ENCODE data around the gene NEGR1.

NEGR1 gene

DNA sequence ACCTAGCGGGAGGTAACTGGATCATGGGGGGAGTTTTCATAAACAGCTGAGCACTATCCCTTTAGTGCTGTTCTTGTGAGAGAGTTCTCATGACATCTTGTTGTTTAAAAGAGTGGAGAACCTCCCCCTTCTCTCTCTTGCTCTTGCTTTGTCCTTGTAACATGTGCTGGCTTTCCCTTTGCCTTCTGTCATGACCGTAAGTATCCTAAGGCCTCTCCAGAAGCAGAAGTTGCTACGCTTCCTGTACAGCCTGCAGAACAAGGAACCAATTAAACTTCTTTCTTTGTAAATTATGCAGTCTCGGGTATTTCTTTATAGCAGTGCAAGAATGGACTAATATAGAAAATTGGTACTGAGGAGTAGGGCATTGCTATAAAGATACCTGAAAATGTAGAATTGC lies 515.6 kb downstream of the NEGR1 start:
- no peak for DNase-seq

DNA sequence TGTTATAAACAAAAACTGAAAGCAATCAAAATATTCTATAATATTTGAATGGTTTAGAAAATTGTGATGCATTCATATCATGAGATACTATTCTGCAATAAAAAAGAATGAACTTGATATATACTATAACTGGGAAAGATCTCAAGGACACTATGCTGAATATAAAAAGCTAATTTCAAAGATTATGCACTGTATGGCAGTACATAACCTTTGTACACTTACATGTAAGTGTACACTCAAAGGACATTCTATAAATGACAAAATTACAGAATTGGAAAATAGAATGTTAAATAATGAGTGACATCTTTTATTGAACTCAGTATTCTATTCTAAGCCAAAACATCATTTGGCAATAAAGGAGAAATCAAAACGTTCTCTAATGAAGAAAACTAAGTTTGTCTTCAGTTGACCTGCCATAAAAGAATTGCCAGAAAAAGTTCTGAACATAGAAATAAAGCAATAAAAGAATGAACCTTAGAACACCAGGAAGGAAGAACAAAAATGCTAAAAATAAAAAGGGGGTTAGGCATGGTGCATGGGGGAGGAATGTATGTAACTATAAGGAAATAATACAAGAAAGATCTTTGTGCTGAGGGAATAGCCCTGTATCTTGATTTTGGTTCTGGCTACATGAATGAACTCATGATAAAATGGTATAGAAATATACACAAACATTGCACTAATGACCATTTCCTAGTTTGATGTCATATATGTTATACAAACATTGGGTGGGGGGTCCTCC lies 519.7 kb downstream of the NEGR1 start:
- no peak for DNase-seq

DNA sequence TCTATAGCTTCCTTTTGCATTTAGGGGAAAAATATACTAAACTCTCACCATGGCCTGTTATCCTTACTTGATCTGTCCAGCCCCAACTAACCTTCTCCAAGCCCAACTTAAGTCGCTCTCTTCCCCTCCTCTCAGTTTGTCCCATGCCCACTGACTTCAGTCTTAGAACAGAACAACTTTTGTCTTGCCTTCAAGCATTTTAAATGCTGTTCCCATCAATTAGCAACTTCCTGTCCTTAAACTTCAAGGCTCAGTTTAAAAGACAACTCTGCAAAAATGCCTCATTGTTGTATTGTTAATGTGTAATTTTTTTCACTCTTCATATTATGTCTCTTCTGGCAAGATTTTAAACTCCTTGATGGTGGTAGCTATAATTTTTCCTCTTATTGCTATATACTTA lies 526.9 kb downstream of the NEGR1 start:
- no peak for DNase-seq

DNA sequence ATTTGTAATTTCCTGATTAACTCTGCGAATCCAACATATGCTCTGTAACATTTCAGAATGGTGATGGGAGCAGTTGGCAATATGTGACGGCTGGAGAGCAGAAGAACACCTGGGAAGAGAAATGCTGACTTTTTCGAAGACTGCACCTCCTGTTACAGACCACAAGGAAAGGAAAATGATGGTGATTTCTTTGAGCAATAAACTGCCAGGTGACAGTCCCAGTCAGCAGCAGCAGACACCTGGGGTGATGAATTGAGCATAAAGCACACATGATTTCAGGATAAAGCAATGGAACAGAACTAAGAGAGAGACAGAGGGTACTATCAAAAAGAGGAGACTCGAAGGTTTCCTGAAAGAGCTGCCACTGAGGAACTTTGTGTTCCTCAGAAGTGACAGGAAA lies 528.6 kb downstream of the NEGR1 start:
- no peak for DNase-seq

DNA sequence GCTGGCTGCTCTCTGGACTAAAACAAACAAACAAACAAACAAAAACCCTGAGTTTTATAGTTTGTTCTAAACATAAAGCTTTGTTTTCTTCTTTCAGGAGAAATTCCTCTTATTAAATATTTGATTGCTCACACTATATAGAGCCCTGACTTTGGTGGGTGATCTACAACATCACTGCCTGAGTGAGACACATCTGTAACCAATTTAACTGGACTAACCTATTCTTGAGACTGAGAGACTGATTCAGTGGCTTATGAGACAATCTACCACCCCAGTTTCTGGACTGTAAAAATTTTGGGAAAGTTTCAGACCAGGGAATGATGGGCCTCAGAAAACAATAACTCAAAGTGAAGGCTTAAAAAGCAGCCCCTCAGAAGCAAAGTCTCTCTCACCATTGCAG lies 537.0 kb downstream of the NEGR1 start:
- no peak for DNase-seq

DNA sequence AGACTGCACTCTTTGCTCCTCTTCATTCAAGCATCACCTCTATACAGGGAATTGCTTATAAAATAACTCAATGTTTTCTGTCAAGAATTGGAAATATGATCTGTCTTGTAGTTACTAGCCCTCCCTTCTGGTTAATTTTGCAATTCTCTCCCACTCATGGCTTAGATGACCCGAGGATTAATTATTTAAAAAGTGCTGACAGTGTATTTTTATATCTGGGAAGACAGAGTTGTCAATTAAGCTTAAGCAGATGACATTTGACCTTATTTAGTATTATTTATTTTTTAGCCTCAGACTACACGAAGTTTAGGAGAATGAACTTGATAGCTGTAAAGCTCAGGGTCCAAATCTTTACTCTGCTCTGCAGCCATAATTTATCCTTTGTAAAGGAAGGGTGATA lies 538.5 kb downstream of the NEGR1 start:
- DNase-seq = no peak

DNA sequence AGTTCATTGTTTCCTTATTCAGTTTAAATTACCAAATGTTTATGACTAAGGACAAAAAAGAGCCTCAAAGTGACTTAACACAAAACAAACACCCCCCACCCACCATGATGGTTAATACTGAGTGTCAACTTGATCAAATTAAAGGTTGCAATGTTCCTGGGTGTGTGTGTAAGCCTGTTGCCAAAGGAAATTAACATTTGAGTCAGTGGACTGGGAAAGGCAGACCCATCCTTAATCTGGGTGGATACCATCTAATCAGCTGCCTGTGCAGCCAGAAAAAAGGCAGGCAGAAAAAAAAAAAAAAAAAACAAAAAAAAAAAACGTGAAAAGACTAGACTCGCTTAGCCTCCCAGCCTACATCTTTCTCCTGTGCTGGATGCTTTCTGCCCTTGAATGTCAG lies 543.4 kb downstream of the NEGR1 start:
- DNase-seq = no peak

DNA sequence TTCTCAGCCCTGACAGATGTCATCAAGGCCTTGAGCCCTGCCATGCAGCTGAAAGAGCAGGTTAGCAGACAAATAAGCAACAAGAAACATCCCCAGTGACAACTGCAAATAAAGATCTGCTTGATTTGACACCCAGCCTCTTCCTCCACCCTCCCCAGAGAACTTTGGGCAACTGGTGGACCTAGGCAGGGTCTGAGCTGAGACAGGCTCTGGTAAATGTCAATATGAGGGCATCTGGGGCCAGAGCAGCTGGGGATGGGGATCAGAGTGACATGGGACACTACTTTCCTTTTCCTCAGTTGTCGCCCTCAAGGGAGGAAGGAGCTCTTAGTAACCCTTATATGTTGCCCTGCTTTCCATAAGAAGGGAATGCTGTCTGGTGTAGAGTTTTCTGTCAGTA lies 544.1 kb downstream of the NEGR1 start:
- DNase-seq = no peak

DNA sequence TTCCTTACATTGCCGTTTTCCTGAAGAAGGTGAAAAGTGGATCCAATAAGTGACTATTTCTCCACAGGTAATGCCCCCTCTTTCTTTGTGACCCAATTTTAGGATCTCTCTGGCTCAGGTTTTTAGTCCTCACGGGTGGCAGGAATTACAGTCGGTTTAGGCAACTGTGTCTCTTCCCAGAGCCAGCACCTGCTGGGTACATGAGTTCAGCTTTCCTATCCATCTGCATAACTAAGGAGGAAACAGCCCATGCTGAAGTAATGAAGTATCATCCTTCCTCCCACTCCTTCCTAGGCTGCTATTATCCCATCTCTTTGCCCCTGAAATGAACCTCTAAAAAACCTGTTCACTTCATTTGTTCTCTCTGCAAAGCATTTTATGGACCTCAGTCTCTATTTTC lies 544.6 kb downstream of the NEGR1 start:
- no peak for DNase-seq

DNA sequence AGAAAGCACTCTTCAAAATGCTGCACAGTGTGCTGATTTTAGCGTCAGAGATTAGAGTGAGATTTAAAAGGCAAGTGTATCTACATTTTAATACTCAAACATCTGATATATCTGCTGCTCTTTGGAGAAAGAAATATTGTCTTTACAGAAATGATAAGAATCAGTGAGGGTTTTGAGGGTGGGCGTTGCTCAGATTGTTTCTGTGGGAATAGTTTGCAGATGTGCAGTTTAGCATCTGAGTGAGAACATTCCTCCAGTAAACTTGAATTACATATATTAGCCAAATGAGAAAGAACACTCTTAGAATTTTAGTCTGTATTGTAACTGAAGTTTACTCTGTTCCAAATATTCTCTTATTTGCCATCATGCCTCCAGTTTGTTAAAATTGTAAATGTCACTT lies 549.2 kb downstream of the NEGR1 start:
- no peak for DNase-seq

DNA sequence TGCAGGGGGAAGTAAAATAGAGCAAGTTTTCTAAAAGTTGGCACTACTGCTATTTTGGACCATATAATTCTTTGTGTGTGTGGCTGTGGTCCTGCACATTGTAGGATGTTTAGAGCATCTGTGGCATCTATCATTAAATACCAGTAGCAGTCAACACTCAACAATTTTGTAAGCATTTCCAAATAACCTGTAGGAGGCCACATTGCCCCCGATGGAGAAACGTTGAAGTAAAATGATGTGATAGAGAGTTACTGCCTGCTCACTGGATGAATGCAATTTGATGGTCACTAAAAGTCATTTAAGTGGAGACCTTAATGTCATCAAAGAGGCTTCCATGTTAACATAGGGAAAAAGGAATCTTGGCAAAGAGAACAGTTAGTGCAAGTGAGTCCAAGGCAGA lies 560.8 kb downstream of the NEGR1 start:
- DNase-seq = no peak

DNA sequence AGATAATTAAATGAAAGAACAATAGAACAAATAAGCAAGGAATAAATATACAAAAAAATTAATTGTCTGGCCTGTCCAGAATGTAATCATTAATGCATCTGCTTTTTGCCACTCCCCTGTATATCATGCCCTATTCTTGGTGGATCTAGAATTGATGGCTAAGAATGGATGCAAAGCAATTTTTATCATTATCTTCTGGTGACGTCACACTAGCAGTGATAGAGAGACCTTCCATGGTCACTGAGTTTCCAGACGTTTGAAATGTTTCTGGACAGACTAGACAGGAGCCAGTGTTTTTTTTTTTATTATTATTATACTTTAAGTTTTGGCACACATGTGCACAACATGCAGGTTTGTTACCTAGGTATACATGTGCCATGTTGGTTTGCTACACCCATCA lies 563.0 kb downstream of the NEGR1 start:
- DNase-seq = no peak

DNA sequence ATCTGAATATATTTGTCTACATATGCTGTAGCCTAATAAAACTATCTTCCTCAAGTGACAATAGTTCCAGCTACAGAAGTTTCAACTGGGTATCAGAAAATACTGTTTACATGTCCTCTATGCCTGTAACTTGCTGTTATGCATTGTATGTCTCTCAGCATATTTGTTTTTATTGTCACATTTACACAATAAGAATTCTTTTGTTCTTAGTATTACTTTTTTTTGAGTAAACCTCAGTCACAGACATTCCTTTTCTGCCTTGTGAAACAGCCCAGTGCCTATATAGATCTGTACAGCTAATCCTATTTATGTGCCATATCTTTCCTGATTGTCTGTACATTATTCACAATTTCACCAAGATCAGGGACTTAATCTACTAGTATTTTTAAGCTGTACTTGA lies 565.2 kb downstream of the NEGR1 start:
- no peak for DNase-seq

DNA sequence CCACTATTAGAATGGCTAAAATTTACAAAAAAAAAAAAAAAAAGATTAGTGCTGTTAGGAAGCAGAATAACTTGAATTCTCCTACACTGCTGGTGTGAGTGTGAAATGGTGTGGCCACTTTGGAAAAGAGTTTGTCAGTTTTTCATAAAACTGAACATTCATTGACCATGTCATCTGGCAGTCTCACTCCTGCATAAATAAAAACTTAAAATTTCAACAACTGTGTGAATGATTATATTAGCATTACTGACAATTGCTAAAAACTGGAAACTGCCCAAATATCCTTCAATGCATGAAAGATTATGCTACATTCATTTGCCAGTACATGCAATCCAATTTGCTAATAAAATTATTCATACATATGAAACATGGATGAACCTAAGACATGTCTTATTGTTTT lies 570.9 kb downstream of the NEGR1 start:
- DNase-seq = no peak

DNA sequence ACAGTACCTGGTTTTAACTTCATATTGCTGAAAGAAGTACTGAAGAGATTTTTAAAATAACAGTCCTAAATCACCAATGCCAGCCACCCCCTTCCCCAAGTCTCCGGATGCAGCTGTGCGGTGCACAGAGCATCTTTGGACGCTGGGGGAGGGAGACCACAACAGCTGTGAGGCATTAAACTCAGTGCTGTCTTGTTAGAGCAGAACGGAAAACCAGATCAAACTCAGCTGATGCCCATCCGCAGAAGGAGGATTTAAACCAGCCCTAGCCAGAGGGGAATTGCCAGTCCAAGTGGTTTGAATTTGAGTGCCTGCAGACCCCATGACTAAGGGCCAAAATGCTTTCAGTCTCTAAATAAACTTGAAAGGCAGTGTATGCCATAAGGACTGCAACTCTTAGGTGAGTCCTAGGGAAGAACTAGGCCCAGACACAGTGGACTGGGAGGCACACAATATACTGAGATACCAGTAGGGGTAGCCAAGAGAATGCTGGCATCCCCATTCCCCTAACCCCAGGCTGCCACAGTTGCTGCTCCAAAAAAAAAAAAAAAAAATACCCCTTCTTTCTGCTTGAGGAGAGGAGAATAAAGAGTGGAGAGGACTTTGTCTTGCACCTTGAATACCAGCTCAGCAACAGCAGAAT lies 576.2 kb downstream of the NEGR1 start:
- no peak for DNase-seq

DNA sequence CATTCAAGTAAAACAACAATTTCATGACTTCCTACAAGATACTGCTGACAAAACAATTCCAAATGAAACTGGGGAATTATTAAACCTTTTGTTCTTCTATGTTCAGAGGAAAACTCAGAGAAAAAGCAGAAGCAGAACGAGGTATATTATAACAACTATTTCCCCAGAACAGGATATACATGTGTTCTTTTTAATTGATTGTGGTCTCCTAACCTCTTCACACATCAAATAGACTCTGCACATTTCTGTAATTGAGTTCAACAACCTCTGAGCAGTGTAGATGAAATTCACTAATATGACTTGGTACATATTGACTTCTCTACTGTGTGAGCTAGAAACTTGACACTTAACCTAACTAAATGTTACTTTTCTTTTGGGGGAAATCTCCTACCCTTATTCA lies 584.2 kb downstream of the NEGR1 start:
- DNase-seq = no peak

DNA sequence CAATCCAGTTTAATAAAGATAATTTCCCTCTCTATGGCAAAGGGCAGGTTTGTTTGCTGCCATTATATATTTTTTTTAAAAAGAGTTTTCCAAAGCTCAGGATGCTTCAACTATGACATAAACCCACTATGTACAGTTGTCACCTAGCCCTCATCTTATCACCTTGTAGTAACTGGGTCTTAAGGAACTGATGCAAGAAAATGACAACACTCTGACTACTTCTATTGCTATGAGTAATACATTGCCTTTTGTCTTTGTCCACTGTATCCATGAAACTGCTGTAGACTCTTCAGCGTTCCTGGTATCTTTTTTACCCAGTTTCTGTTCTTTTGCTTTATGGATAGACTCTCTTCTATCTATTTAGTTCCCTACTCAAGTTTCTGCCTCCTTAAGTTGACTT lies 586.5 kb downstream of the NEGR1 start:
- DNase-seq = no peak

DNA sequence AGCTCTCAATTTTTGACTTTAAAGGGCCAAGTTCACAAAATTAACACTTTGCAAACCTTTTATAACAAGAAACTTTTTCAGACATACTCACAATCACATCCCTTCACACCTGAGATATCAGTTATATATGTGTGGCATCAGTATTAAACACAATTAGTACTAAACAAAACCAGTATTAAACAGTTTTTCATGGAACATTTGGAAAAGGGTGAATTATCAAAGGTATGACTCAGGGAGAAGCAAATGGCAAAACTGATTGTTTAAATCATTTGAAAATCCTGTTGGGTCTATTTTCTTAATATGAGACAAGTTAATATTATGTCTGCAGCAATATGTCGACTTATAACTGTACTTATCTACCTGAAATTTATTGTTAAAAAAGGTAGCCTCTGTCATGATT lies 587.3 kb downstream of the NEGR1 start:
- no peak for DNase-seq

DNA sequence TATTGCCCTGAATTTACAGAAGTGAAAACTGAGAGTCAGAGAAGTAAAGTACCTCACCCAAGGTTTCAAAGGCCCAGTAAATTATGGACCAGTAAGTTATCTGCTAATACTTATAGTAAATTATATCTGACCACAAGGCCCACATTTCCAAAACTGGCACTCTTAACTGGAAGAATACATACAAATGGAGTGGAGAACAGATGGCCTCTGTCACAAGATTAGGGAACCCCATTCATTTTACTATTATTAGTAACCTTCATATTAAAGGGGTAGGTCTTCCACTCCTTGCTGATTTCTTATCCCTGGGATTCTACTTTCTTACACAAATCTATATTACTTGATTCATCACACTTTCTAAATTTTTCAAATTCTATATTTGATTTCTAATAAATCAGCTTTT lies 588.8 kb downstream of the NEGR1 start:
- DNase-seq = no peak

DNA sequence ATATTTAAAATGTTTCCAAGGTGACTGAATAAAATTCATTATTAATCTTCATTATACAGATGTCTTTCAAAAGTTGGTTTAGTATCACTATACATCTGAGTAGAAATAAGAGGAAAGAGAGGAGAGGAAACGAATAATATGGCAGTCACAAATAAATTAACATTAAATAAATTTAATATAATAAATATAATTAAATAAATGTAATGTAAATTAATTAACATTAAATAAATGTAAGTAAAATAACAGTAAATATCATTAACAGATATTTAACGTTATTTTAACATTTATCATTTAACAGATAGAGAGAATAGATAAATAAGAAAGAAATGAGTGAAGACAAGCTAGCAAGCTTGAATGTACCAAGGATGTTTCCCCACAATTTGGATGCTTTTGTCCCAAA lies 592.7 kb downstream of the NEGR1 start:
- DNase-seq = no peak

DNA sequence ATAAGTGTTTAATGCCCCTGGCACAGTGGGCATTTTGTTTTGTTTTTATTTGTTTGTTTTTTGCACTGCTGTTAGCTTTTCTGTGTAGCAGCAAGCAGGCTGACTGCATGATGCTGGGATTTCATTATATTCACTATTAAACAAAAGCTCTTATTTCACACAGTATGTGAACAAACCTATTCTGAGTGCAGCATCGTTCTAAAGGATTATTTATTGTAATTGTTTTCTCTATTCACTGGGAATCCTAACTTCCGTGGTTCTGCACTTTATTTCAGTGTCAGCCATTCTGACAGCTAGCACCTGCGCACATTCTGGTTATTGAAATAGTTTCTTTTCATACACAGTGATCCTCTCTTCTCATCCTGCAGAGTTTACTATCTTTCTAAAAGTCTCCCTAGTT lies 595.0 kb downstream of the NEGR1 start:
- DNase-seq = no peak

DNA sequence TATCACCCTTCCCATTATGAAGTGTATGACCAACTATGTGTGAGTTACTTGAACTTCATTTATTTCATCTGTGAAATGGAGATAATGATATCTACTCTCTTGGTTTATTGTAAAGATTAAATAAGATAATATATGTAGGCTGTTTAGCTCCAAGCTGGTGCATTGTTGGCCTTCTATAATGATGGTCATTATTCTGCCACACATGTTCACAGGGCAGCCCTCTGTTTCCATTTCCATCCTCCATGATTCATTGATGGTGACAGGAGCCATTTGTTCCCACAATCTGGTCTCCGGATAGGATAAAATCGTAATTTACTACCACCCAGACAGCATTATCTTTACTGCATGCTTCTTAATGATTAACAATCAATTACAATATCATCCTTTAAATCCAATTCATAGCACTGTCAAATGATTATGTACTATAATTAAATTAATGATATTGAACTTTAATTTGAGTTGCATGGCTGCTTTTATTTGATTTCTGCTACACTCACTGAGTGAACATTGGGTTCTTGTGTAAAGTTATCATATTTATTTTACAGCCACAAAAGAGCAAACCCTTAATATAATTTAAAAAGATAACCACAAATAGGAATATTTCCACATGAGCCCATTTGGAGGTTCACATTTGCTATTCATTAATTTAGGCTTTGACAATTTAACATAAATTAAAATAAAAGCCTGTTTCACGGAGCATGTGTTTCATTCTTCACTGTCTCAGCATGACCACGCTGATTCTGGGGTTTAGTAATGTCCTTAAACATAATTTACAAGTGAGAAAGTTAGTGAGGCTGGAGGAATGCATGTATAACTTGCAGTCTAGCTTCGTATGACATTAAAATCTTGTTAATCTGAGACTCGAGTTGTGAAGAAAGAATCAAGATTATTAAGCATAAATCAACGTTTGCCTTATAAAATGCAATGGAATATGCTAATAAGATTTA lies 605.1 kb downstream of the NEGR1 start:
- no peak for DNase-seq

DNA sequence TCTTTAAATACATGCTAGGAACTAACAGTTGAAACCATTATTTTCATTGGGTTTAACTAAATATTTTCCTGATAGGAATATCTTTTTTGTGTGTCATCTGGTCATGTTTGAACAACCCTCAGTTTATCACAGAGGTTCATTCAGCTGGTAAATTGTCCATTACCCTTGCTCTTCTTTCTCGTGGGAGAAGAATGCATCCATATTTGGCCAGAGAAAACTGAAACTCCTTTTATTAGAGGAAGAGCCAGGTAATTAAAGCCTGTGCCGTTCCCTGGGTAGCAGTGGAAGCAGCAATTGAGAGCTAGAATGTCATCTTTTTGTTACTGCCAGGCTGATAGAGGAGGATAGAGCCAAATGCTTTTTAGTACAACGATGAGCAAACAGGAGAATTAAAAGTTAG lies 614.3 kb downstream of the NEGR1 start:
- no peak for DNase-seq

DNA sequence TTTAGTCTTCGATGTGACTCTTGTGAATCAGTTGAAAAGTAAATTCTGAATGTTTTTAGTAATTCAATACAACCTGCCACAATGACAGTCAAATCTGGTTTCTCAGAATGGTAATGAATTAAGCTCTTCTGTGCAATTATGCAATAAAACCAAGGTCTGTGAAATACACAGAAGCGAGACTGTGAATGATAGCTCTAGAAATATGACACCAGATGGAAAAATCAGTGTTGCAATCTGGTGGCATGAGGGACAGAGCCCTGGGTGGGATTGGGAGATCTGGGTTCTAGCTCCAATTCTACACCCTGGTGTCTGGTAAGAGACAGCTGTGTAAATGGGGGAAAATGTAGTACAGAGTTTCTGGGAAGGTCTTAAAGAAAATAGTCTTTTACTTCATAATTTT lies 615.1 kb downstream of the NEGR1 start:
- DNase-seq = no peak
